ENCODE measurements around the gene DNASE2B. TPM values are rescaled to one million over a fixed set of nuclear protein-coding genes. Genes with fewer than 3 reads are reported as not detected.

DNASE2B gene
- total RNA-seq, 1 experiment from 2014 or later = not detected

DNA sequence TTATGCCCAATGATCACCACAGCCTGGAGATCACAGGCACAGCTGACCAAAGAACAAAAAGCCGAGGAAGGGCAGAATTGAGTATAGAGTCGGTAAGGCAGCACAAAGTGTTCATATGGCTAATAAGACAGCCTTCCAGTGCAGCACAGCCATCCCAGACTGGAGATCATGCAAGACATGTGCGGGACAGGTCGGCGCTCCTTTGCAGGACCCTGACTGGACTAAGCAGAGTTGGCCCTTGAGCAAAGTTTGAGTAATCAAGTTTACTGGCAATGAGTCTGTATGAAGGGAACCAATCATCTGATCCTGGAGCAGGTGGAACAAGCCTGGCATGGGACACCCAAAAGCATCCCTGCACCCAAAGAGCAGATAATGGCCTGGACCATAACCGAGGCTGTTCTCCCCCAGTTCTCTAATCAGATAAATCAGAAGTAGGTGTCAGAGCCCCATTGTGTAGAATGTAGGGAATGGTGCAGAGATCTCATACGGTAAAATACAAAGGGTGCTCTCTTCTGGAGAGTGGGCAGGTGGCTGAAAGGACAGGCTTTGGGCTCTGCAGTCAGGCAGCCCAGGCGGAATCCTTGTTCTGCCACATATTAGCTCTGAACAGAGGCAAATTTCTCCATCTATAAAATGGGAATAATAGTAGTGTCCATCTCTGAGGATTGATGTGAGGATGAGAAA is 10.7 kb upstream of the DNASE2B start:
- Mint-ChIP-seq H3K27me3 (ENCODE audit: unreplicated experiment) (no peaks in the 10 kb centered on the region), H3K9me3 (ENCODE audit: low read depth, unreplicated experiment) (no peaks in the 10 kb centered on the region), H3K4me3 (ENCODE audit: low read depth, unreplicated experiment) (no peak overlapping the region), H3K4me1 (ENCODE audit: low read depth, unreplicated experiment) (peaks cover 13% of the 10 kb centered on the region), H3K36me3 (ENCODE audit: insufficient read depth, unreplicated experiment) (no peaks in the 10 kb centered on the region), H3K27ac (ENCODE audit: unreplicated experiment) (no peak overlapping the region)
- CTCF ChIA-PET = no interaction called here
- BruUV-seq (replicated peaks) = no TSS peak
- DNase-seq = no peak
- TF ChIP-seq CTCF (IDR thresholded peaks at IDR 0.05; ENCODE audit: unreplicated experiment) = no peak
- intact Hi-C loops (cut with micrococcal nuclease; ENCODE audit: unreplicated experiment) = loop anchor here (5.0 kb wide), 1 partner anchor 245 kb away; the partner anchor contains the start of gene PRKACB

GRCh38 chr1:84390226-84390625 is 8.1 kb upstream of the DNASE2B start:
- no TSS peak for BruUV-seq (replicated peaks)
- Mint-ChIP-seq H3K4me3 (ENCODE audit: low read depth, unreplicated experiment) (no peak overlapping the region), H3K9me3 (ENCODE audit: low read depth, unreplicated experiment) (no peaks in the 10 kb centered on the region), H3K27ac (ENCODE audit: unreplicated experiment) (no peak overlapping the region), H3K27me3 (ENCODE audit: unreplicated experiment) (no peaks in the 10 kb centered on the region), H3K36me3 (ENCODE audit: insufficient read depth, unreplicated experiment) (no peaks in the 10 kb centered on the region), H3K4me1 (ENCODE audit: low read depth, unreplicated experiment) (peaks cover 10% of the 10 kb centered on the region)
- TF ChIP-seq CTCF (IDR thresholded peaks at IDR 0.05; ENCODE audit: unreplicated experiment) = no peak
- CTCF ChIA-PET = no interaction called here
- intact Hi-C loops (cut with micrococcal nuclease; ENCODE audit: unreplicated experiment) = no loop called here
- no peak for DNase-seq

GRCh38 chr1:84401156-84401555 is 2.9 kb downstream of the DNASE2B start:
- no peak for DNase-seq
- Mint-ChIP-seq H3K9me3 (ENCODE audit: low read depth, unreplicated experiment) (no peaks in the 10 kb centered on the region), H3K4me3 (ENCODE audit: low read depth, unreplicated experiment) (no peak overlapping the region), H3K27me3 (ENCODE audit: unreplicated experiment) (no peaks in the 10 kb centered on the region), H3K36me3 (ENCODE audit: insufficient read depth, unreplicated experiment) (no peaks in the 10 kb centered on the region), H3K27ac (ENCODE audit: unreplicated experiment) (no peak overlapping the region), H3K4me1 (ENCODE audit: low read depth, unreplicated experiment) (peaks cover 2% of the 10 kb centered on the region)
- BruUV-seq (replicated peaks) = no TSS peak
- intact Hi-C loops (cut with micrococcal nuclease; ENCODE audit: unreplicated experiment) = no loop called here
- TF ChIP-seq CTCF (IDR thresholded peaks at IDR 0.05; ENCODE audit: unreplicated experiment) = no peak
- CTCF ChIA-PET = interaction anchor here (0.8 kb wide), 1 partner anchor 116 kb away, joined by 3 read pairs; no protein-coding TSS in a partner anchor

- intact Hi-C loops (cut with micrococcal nuclease; ENCODE audit: unreplicated experiment) = no loop called here
- no peaks in the 10 kb centered on the region for H3K27me3 Mint-ChIP-seq (ENCODE audit: unreplicated experiment)
- H3K4me1 Mint-ChIP-seq (ENCODE audit: low read depth, unreplicated experiment) = peaks cover 7% of the 10 kb centered on the region
- H3K27ac Mint-ChIP-seq (ENCODE audit: unreplicated experiment) = no peak overlapping the region
- H3K9me3 Mint-ChIP-seq (ENCODE audit: low read depth, unreplicated experiment) = no peaks in the 10 kb centered on the region
- CTCF ChIA-PET = no interaction called here
- TF ChIP-seq CTCF (IDR thresholded peaks at IDR 0.05; ENCODE audit: unreplicated experiment) = no peak
- H3K36me3 Mint-ChIP-seq (ENCODE audit: insufficient read depth, unreplicated experiment) = no peaks in the 10 kb centered on the region
- BruUV-seq (replicated peaks) = no TSS peak
- no peak overlapping the region for H3K4me3 Mint-ChIP-seq (ENCODE audit: low read depth, unreplicated experiment)
- no peak for DNase-seq
These were observed 3.8 kb downstream of the DNASE2B start for GRCh38 chr1:84402060-84402459.

Data from Calu3 (cell line).